Karpas-422 (cell line): ENCODE results near the gene TGIF2. TPM values are rescaled to one million over a fixed set of nuclear protein-coding genes. Genes with fewer than 3 reads are reported as not detected.

Experiments
- DNase-seq: peaks from one replicate; pipeline ENCODE4 v3.0.0-alpha.2; 2015
- H2AFZ ChIP-seq: fragments of 200-600 bp; sonication (generic); 2 replicates; pipeline ENCODE4 v1.6.1; 2014; ENCODE audit warnings: antibody characterized with exemption, low read length, mixed read lengths
- H3K27ac ChIP-seq: fragments of 200-600 bp; sonication (generic); 2 replicates; pipeline ENCODE4 v1.5.1; 2014; ENCODE audit warnings: mild to moderate bottlenecking, low read length, moderate library complexity
- H3K27me3 ChIP-seq: fragments of 200-600 bp; sonication (generic); 2 replicates; pipeline ENCODE4 v1.6.1; 2014; ENCODE audit warnings: low read length, mixed read lengths
- H3K36me3 ChIP-seq: fragments of 200-600 bp; sonication (generic); 2 replicates; pipeline ENCODE4 v1.6.1; 2014; ENCODE audit warnings: low read length, mixed read lengths; ENCODE audit not compliant: insufficient read depth
- H3K4me1 ChIP-seq: fragments of 200-600 bp; sonication (generic); 2 replicates; pipeline ENCODE4 v1.6.1; 2014; ENCODE audit warnings: mild to moderate bottlenecking, low read length, mixed read lengths
- H3K4me2 ChIP-seq: fragments of 200-600 bp; sonication (generic); 2 replicates; pipeline ENCODE4 v1.6.1; 2014; ENCODE audit warnings: low read length, low read depth, mild to moderate bottlenecking; ENCODE audit not compliant: poor library complexity, severe bottlenecking
- H3K4me3 ChIP-seq: fragments of 200-600 bp; sonication (generic); 2 replicates; pipeline ENCODE4 v1.5.1; 2014; ENCODE audit warnings: mild to moderate bottlenecking, antibody characterized with exemption, low read length, mixed read lengths
- H3K79me2 ChIP-seq: fragments of 200-600 bp; sonication (generic); 2 replicates; pipeline ENCODE4 v1.6.1; 2014; ENCODE audit warnings: mild to moderate bottlenecking, low read length, mixed read lengths
- H3K9ac ChIP-seq: fragments of 200-600 bp; sonication (generic); 2 replicates; pipeline ENCODE4 v1.6.0; 2014; ENCODE audit warnings: low read length
- H3K9me2 ChIP-seq: fragments of 200-600 bp; sonication (generic), shearing (Covaris generic); replicated peaks from 2 replicates; pipeline ENCODE4 v1.6.0; 2014; ENCODE audit warnings: mild to moderate bottlenecking, low read length, moderate library complexity; ENCODE audit not compliant: insufficient read depth
- H3K9me3 ChIP-seq: fragments of 300-700, 200-600 bp; sonication (generic); 2 replicates; pipeline ENCODE4 v1.6.1; 2014; ENCODE audit warnings: low read length, mixed read lengths
- H4K20me1 ChIP-seq: fragments of 200-600 bp; sonication (generic); 2 replicates; pipeline ENCODE4 v1.6.1; 2014; ENCODE audit warnings: mild to moderate bottlenecking, antibody characterized with exemption, low read length, low read depth; ENCODE audit not compliant: insufficient read depth
- total RNA-seq: library from RNA; depleted of rRNA; stranded (reverse); fragments of >200 nt; shearing (Covaris generic); gene quantifications from 2 replicates; pipeline ENCODE4 v1.2.3, GENCODE V29; 2014; ENCODE audit warnings: low replicate concordance

Gene TGIF2
- total RNA-seq, 1 experiment from 2014 or later: 21.3 TPM

DNA sequence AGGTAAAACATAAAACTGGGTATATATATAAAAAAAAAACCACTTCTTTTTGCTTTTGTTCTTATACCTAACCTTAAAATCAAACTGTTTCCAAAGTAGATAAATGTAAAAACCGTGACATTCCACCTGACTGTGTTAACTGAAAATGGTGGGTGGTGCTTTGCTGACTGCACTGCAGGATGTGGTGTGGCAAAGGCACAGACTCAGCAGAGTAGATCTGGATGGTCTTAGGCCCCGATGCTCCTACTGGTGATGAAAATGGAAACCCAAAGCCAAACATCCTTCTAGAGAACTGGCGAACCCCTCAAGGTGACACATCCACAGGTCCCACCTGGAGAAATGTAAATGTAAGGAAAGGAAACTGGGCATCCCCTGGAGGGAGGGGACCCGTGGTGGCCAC, 8.9 kb downstream of the TGIF2 start:
- no peak for DNase-seq
- no peaks in the 10 kb centered on the region for H3K27me3 ChIP-seq
- H2AFZ ChIP-seq: no peak overlapping the region
- H3K9me3 ChIP-seq: no peaks in the 10 kb centered on the region
- peaks cover 33% of the 10 kb centered on the region for H3K79me2 ChIP-seq
- no peaks in the 10 kb centered on the region for H3K9me2 ChIP-seq
- H3K36me3 ChIP-seq: peaks cover 18% of the 10 kb centered on the region; the same call in 1 of the 2 replicates
- no peak overlapping the region for H3K9ac ChIP-seq
- H3K4me2 ChIP-seq: no peak overlapping the region
- H3K4me3 ChIP-seq: no peak overlapping the region
- H4K20me1 ChIP-seq: peaks cover 10% of the 10 kb centered on the region; the same call in 1 of the 2 replicates
- H3K27ac ChIP-seq: no peak overlapping the region
- H3K4me1 ChIP-seq: no peaks in the 10 kb centered on the region

DNA sequence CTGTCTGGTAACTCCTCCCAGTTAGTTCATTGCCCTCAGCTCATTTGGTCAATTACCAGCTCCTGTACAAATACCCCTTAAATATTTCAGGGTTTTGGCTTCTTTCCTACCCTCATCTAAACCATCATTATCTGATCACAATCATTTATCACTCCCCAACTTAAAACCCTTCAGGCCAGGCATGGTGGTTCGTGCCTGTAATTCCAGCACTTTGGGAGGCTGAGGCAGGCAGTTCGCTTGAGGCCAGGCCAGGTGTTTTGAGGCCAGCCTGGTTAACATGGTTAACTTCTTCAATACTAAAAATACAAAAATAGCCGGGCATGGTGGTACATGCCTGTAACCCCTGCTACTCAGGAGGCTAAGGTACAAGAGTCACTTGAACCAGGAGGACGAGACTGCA, 9.4 kb downstream of the TGIF2 start:
- H3K27ac ChIP-seq: no peak overlapping the region
- DNase-seq: no peak
- peaks cover 9% of the 10 kb centered on the region; the same call in 1 of the 2 replicates for H4K20me1 ChIP-seq
- no peak overlapping the region for H3K4me3 ChIP-seq
- H2AFZ ChIP-seq: no peak overlapping the region
- no peaks in the 10 kb centered on the region for H3K9me3 ChIP-seq
- H3K9me2 ChIP-seq: no peaks in the 10 kb centered on the region
- H3K27me3 ChIP-seq: no peaks in the 10 kb centered on the region
- H3K4me2 ChIP-seq: no peak overlapping the region
- no peak overlapping the region for H3K9ac ChIP-seq
- H3K4me1 ChIP-seq: no peaks in the 10 kb centered on the region
- H3K36me3 ChIP-seq: peaks cover 18% of the 10 kb centered on the region; the same call in 1 of the 2 replicates
- peaks cover 29% of the 10 kb centered on the region for H3K79me2 ChIP-seq

DNA sequence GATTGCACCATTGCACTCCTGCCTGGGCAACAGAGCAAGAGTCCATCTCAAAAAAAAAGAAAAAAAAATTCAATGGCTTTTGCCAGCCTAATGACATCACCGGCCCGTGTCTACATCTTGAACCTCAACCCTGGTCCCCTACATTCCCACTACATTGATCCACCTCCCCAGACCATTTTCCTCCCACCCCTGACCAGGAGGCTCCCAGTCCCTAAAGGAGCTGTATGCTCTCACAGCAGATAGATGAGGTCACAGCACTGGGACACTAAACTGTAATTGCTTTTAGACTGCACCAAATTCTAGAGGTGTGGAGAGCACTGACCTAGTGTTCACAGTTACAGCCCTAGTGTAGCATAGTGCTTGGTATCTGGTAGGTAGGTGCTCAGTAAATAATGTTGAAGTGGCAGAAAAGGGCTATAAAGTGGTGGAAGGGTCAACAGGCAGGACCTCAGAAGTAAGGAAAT, 10.7 kb downstream of the TGIF2 start:
- Histone ChIP-seq H3K27me3 (no peaks in the 10 kb centered on the region), H3K9me2 (no peaks in the 10 kb centered on the region), H3K36me3 (peaks cover 21% of the 10 kb centered on the region; the same call in 1 of the 2 replicates), H3K4me1 (no peaks in the 10 kb centered on the region; the same call in 1 of the 2 replicates), H2AFZ (no peak overlapping the region), H3K4me2 (no peak overlapping the region), H3K79me2 (peaks cover 18% of the 10 kb centered on the region), H3K27ac (no peak overlapping the region), H3K9me3 (no peaks in the 10 kb centered on the region), H3K9ac (no peak overlapping the region), H4K20me1 (no peaks in the 10 kb centered on the region), H3K4me3 (no peak overlapping the region)
- DNase-seq: no peak

DNA sequence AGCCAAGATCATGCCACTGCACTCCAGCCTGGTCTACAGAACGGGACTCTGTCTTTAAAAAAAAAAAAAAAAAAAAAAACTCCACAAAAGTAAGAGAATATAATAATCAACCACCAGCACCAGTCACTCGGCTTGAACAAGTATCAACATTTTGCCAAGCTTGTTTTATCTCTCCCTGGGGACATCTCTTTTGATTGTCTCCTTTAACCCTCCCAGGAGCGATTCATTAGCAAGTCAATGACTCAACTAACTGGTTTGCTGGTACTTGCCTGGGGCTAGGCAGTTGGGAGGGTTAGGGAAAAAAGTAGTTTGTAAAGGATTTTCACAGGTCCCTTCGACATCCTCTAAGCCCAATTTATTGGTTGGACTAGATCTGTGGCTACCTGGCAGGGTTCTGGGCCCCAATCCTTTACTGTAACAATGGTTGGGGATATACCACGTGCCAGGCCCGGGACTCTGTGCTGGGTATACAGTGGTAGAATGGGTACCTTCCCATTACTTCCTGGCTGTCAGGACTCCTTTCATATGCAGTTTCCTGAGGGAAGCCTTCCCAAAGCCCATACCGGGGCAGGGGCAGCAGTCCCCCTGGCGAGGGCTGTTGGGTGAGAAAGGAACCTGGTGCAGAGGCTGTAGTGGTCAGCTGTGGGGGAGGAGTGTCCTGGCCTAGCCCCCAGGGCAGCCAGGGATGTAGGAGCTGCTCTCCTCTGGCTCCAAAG, 12.2 kb downstream of the TGIF2 start:
- H3K79me2 ChIP-seq: peaks cover 9% of the 10 kb centered on the region; the same call in 1 of the 2 replicates
- H3K9ac ChIP-seq: no peak overlapping the region
- H3K27ac ChIP-seq: no peak overlapping the region

DNA sequence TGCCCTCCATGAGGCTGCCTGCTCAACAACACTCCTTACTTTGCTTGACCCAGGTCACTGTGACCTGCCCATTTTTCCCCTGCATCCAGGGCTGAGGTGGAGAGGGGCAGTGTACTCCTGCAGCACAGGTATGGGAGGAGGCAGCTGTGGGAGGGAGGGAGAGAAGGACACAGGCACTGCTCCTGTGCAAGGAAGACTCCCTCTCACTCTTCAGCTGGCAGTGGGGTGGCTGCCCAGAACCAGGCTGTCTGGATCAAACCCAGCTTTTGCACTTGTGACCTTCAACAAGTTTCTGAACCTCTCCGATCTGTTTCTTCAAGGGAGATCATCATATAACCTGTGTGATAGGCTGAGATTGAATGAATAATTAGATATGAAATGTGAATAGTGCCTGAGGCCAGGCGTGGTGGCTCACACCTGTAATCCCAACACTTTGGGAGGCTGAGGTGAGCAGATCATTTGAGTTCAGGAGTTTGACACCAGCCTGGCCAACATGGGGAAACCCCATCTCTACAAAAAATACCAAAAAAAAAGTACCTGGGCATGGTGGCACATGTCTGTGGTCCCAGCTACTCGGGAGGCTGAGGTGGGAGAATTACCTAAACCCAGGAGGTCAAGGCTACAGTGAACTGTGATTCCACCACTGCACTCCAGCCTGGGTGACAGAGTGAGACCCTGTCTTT, 14.1 kb downstream of the TGIF2 start:
- Histone ChIP-seq H3K4me1 (peaks cover 3% of the 10 kb centered on the region), H3K9ac (no peak overlapping the region), H3K79me2 (peaks cover 1% of the 10 kb centered on the region; the same call in 1 of the 2 replicates), H3K27me3 (no peaks in the 10 kb centered on the region), H3K9me3 (no peaks in the 10 kb centered on the region), H3K4me3 (no peak overlapping the region), H3K4me2 (no peak overlapping the region), H3K9me2 (no peaks in the 10 kb centered on the region), H3K36me3 (peaks cover 8% of the 10 kb centered on the region; the same call in 1 of the 2 replicates), H2AFZ (no peak overlapping the region), H3K27ac (no peak overlapping the region), H4K20me1 (no peaks in the 10 kb centered on the region)
- no peak for DNase-seq

More for the DNA sequence above, 12.2 kb downstream of the TGIF2 start:
- Histone ChIP-seq H3K9me2 (no peaks in the 10 kb centered on the region), H3K4me1 (no peaks in the 10 kb centered on the region; the same call in 1 of the 2 replicates), H2AFZ (no peak overlapping the region), H3K4me3 (no peak overlapping the region), H3K27me3 (no peaks in the 10 kb centered on the region), H4K20me1 (no peaks in the 10 kb centered on the region), H3K36me3 (peaks cover 17% of the 10 kb centered on the region; the same call in 1 of the 2 replicates), H3K4me2 (no peak overlapping the region), H3K9me3 (no peaks in the 10 kb centered on the region)
- no peak for DNase-seq

DNA sequence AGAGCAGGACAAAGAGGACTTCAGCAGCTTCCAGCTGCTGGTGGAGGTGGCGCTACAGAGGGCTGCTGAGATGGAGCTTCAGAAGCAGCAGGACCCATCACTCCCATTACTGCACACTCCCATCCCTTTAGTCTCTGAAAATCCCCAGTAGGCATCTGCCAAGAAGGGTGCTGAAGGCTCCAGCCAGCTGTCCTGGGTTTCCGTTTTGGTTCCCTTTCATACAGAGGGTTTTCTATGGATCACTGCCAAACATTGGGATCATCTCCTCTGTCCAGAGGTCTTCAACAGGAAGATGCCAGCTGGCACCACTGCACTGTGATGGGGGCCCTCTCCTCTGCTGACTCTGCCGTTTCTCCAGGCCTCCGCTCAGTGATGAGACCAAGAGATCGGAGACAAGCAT, 17.9 kb downstream of the TGIF2 start:
- Histone ChIP-seq H3K36me3 (peaks cover 7% of the 10 kb centered on the region; the same call in 1 of the 2 replicates), H3K4me2 (no peak overlapping the region), H3K27ac (no peak overlapping the region), H2AFZ (no peak overlapping the region), H3K9me2 (no peaks in the 10 kb centered on the region), H3K4me1 (peaks cover 40% of the 10 kb centered on the region), H3K4me3 (no peak overlapping the region), H3K27me3 (no peaks in the 10 kb centered on the region), H3K79me2 (no peaks in the 10 kb centered on the region), H3K9me3 (no peaks in the 10 kb centered on the region), H3K9ac (no peak overlapping the region), H4K20me1 (no peaks in the 10 kb centered on the region)
- DNase-seq: no peak

DNA sequence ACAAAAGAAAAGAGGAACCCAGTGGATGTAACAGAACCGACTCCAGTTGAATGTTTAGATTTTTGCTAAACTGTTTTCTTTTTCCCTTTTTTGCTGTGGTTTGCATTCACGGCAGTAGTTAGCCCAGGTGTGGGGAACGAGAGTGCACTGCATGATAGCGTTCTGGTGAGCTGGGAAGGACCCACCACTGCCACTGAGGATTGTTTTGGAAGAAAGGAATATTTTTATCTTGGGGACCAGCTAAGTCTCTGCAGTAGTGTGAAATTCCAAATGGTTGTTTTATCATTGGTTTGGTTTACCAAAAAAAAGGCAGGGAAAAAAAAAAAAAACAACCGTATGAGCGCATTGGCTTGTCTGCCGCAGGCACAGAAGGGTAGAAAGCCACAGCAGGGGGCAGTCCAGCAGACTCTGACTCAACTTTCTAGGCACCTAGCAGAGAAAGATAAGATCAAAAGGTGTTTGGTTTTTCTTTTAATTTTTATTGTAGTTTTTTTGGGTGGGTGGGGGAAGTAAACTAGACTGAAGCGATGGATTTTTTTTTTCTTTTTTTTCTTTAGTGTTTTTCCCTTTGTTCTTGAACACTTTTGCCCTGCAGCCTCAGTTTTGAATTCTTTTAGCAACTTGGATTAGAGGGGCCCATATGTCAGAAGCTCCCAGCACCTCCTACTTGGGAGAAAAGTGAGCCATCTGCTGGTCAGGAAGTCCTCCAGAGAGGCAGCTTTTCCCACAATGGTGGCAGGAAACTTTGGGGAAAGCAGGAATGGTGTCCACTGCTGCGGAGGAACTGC, 18.7 kb downstream of the TGIF2 start:
- H3K27me3 ChIP-seq: no peaks in the 10 kb centered on the region
- H3K9me3 ChIP-seq: no peaks in the 10 kb centered on the region
- H3K4me2 ChIP-seq: no peak overlapping the region
- DNase-seq: no peak
- no peak overlapping the region for H3K27ac ChIP-seq
- no peaks in the 10 kb centered on the region for H4K20me1 ChIP-seq
- H2AFZ ChIP-seq: no peak overlapping the region
- H3K79me2 ChIP-seq: no peaks in the 10 kb centered on the region
- H3K36me3 ChIP-seq: peaks cover 7% of the 10 kb centered on the region; the same call in 1 of the 2 replicates
- no peaks in the 10 kb centered on the region for H3K9me2 ChIP-seq
- no peak overlapping the region for H3K9ac ChIP-seq
- H3K4me1 ChIP-seq: peaks cover 45% of the 10 kb centered on the region
- no peak overlapping the region for H3K4me3 ChIP-seq
